ENCODE results near the gene ADAMTS2.

- TF ChIP-seq EP300 (IDR thresholded peaks at IDR 0.05; ENCODE audit: borderline replicate concordance in 1 of 2, low read depth in 2 of 2, low read length in 2 of 2) (no peak), CTCF (IDR thresholded peaks at IDR 0.05; ENCODE audit: control extremely low read depth in 1 of 3, insufficient read depth in 1 of 3, low read depth in 1 of 3, low read length in 3 of 3) (no peak), MAFK (IDR thresholded peaks at IDR 0.05; ENCODE audit: low read depth, low read length) (no peak), KDM5A (IDR thresholded peaks at IDR 0.05; ENCODE audit: low read length) (no peak), POLR2AphosphoS5 (IDR thresholded peaks at IDR 0.05; ENCODE audit: low read depth, low read length) (no peak), SIN3A (conservative IDR thresholded peaks at IDR 0.05 in 1 of 2, IDR thresholded peaks at IDR 0.05 in 1 of 2; ENCODE audit: low read depth in 1 of 2, low read length in 2 of 2) (no peak), RAD21 (IDR thresholded peaks at IDR 0.05 in 1 of 2, conservative IDR thresholded peaks at IDR 0.05 in 1 of 2; ENCODE audit: low read depth in 2 of 2, low read length in 2 of 2) (no peak), NANOG (IDR thresholded peaks at IDR 0.05; ENCODE audit: insufficient read depth, low read depth, low read length, poor library complexity, severe bottlenecking) (no peak), FOSL1 (IDR thresholded peaks at IDR 0.05; ENCODE audit: insufficient read depth, low read depth, low read length) (no peak), CREB1 (IDR thresholded peaks at IDR 0.05) (no peak), CHD2 (IDR thresholded peaks at IDR 0.05; ENCODE audit: low read length) (no peak), TBP (IDR thresholded peaks at IDR 0.05; ENCODE audit: low read depth, low read length) (no peak), RNF2 (IDR thresholded peaks at IDR 0.05; ENCODE audit: borderline replicate concordance, low read depth, low read length, missing control alignments, poor library complexity, severe bottlenecking) (no peak)
Measured at GRCh38 chr5:179316982-179317381, 28.3 kb downstream of the ADAMTS2 start.
